Measurements from ENCODE around the gene CFAP161.
"Not testable (repeated sequence)": the region's sequence is repeated elsewhere in the genome, so short reads cannot be mapped to it uniquely, and the experiment has no call there.

CFAP161 gene

GRCh38 chr15:81101894-81102815 lies 31.9 kb upstream of the CFAP161 start:
- DNase-seq, result no peak
- in situ Hi-C loops (cut with HindIII; ENCODE audit: low pct_ligation_motif_present, low pct_unique_long_range_greater_than_20kb, low sequenced_read_pairs), result no loop called here

GRCh38 chr15:81103857-81104256 lies 30.2 kb upstream of the CFAP161 start:
- in situ Hi-C loops (cut with HindIII; ENCODE audit: low pct_ligation_motif_present, low pct_unique_long_range_greater_than_20kb, low sequenced_read_pairs), result no loop called here
- DNase-seq, result no peak

- in situ Hi-C loops (cut with HindIII; ENCODE audit: low pct_ligation_motif_present, low pct_unique_long_range_greater_than_20kb, low sequenced_read_pairs), result no loop called here
- no peak for DNase-seq
Measured at GRCh38 chr15:81105545-81105944, 28.5 kb upstream of the CFAP161 start.

GRCh38 chr15:81106560-81106959 lies 27.5 kb upstream of the CFAP161 start:
- peak; percentile 59 for DNase-seq
- in situ Hi-C loops (cut with HindIII; ENCODE audit: low pct_ligation_motif_present, low pct_unique_long_range_greater_than_20kb, low sequenced_read_pairs), result no loop called here

- no peak for DNase-seq
Measured at GRCh38 chr15:81107889-81108288, 26.2 kb upstream of the CFAP161 start.

GRCh38 chr15:81108427-81108826 lies 25.6 kb upstream of the CFAP161 start:
- in situ Hi-C loops (cut with HindIII; ENCODE audit: low pct_ligation_motif_present, low pct_unique_long_range_greater_than_20kb, low sequenced_read_pairs), result no loop called here

More at GRCh38 chr15:81107889-81108288, 26.2 kb upstream of the CFAP161 start:
- in situ Hi-C loops (cut with HindIII; ENCODE audit: low pct_ligation_motif_present, low pct_unique_long_range_greater_than_20kb, low sequenced_read_pairs), result no loop called here

GRCh38 chr15:81111018-81111417 lies 23.1 kb upstream of the CFAP161 start:
- in situ Hi-C loops (cut with HindIII; ENCODE audit: low pct_ligation_motif_present, low pct_unique_long_range_greater_than_20kb, low sequenced_read_pairs), result no loop called here
- no peak for DNase-seq

More at GRCh38 chr15:81108427-81108826, 25.6 kb upstream of the CFAP161 start:
- no peak for DNase-seq

- DNase-seq, result no peak
- in situ Hi-C loops (cut with HindIII; ENCODE audit: low pct_ligation_motif_present, low pct_unique_long_range_greater_than_20kb, low sequenced_read_pairs), result no loop called here
Measured at GRCh38 chr15:81111510-81112470, 22.3 kb upstream of the CFAP161 start.

- in situ Hi-C loops (cut with HindIII; ENCODE audit: low pct_ligation_motif_present, low pct_unique_long_range_greater_than_20kb, low sequenced_read_pairs), result no loop called here
- DNase-seq, result no peak
Measured at GRCh38 chr15:81113204-81113657, 20.8 kb upstream of the CFAP161 start.

GRCh38 chr15:81113861-81114291 lies 20.2 kb upstream of the CFAP161 start:
- in situ Hi-C loops (cut with HindIII; ENCODE audit: low pct_ligation_motif_present, low pct_unique_long_range_greater_than_20kb, low sequenced_read_pairs), result no loop called here
- DNase-seq, result no peak

GRCh38 chr15:81115054-81115939 lies 18.8 kb upstream of the CFAP161 start:
- in situ Hi-C loops (cut with HindIII; ENCODE audit: low pct_ligation_motif_present, low pct_unique_long_range_greater_than_20kb, low sequenced_read_pairs), result no loop called here
- DNase-seq, result no peak

GRCh38 chr15:81117136-81117535 lies 16.9 kb upstream of the CFAP161 start:
- DNase-seq, result no peak

GRCh38 chr15:81117581-81117980 lies 16.5 kb upstream of the CFAP161 start:
- in situ Hi-C loops (cut with HindIII; ENCODE audit: low pct_ligation_motif_present, low pct_unique_long_range_greater_than_20kb, low sequenced_read_pairs), result no loop called here
- no peak for DNase-seq

More at GRCh38 chr15:81117136-81117535, 16.9 kb upstream of the CFAP161 start:
- in situ Hi-C loops (cut with HindIII; ENCODE audit: low pct_ligation_motif_present, low pct_unique_long_range_greater_than_20kb, low sequenced_read_pairs), result no loop called here

- no peak for DNase-seq
- in situ Hi-C loops (cut with HindIII; ENCODE audit: low pct_ligation_motif_present, low pct_unique_long_range_greater_than_20kb, low sequenced_read_pairs), result no loop called here
Measured at GRCh38 chr15:81118361-81118760, 15.7 kb upstream of the CFAP161 start.

- no peak for DNase-seq
- in situ Hi-C loops (cut with HindIII; ENCODE audit: low pct_ligation_motif_present, low pct_unique_long_range_greater_than_20kb, low sequenced_read_pairs), result no loop called here
Measured at GRCh38 chr15:81120069-81120468, 14.0 kb upstream of the CFAP161 start.

- no peak for DNase-seq
- in situ Hi-C loops (cut with HindIII; ENCODE audit: low pct_ligation_motif_present, low pct_unique_long_range_greater_than_20kb, low sequenced_read_pairs), result no loop called here
Measured at GRCh38 chr15:81126892-81127291, 7.2 kb upstream of the CFAP161 start.

GRCh38 chr15:81141478-81141877 lies 7.4 kb downstream of the CFAP161 start:
- in situ Hi-C loops (cut with HindIII; ENCODE audit: low pct_ligation_motif_present, low pct_unique_long_range_greater_than_20kb, low sequenced_read_pairs); DNase-seq: not testable (repeated sequence)

- no peak for DNase-seq
- in situ Hi-C loops (cut with HindIII; ENCODE audit: low pct_ligation_motif_present, low pct_unique_long_range_greater_than_20kb, low sequenced_read_pairs), result no loop called here
Measured at GRCh38 chr15:81146006-81146405, 11.9 kb downstream of the CFAP161 start.

Data from ACHN (cell line).